NB4 (cell line): ENCODE data around the gene SEZ6.

Experiments used
- CTCF ChIP-seq: IDR thresholded peaks from one replicate; pipeline ENCODE4 v1.5.1; 2012; ENCODE audit warnings: low read depth, low read length
- MAX ChIP-seq: IDR thresholded peaks from 2 replicates; pipeline ENCODE4 v1.6.1; 2011; ENCODE audit warnings: low read depth, low read length

DNA sequence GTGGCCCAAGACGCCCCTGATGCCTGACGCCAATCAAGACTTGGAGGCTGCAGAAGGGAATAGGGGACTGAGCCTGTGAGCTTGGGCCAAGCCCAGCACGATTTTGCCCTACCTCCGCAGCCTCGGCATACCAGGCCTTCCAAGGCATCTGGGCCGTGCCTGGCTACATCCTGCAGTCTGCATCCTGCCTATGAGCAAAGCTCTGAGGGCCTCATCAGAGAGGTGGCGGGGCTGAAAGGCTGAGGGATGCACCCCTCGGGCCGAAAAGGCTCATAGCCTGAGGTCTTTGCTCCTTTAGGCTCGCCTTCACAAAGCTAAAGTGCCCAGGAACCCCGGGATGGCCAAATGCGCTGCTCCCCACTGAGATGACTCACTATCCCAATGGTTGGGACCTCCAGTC lies 2.5 kb downstream of the SEZ6 start:
- TF ChIP-seq CTCF, result no peak
- TF ChIP-seq MAX, result no peak
